OCI-LY7 (cell line): Measurements from ENCODE around the gene EFNA2.

ENCODE experiments used
- CTCF ChIP-seq: fragments of 200-600 bp; sonication (generic); conservative IDR thresholded peaks from 2 replicates; pipeline ENCODE4 v1.5.1; 2014; ENCODE audit warnings: mild to moderate bottlenecking, antibody characterized with exemption, low read length, moderate library complexity, mixed read lengths
- EZH2phosphoT487 ChIP-seq: fragments of 200-600 bp; sonication (generic); IDR thresholded peaks from 2 replicates; pipeline ENCODE4 v1.6.1; 2018; ENCODE audit warnings: low read depth, borderline replicate concordance, mild to moderate bottlenecking, mixed run types, antibody characterized with exemption, low read length, moderate library complexity, mixed read lengths

- TF ChIP-seq CTCF (no peak), EZH2phosphoT487 (no peak)
These were observed 46.3 kb upstream of the EFNA2 start for GRCh38 chr19:1239420-1239795.
